ENCODE measurements around the gene AP2A2. TPM values are rescaled to one million over a fixed set of nuclear protein-coding genes. Genes with fewer than 3 reads are reported as not detected.

Gene AP2A2
- total RNA-seq, 1 donor from 2014 or later: 89.1 TPM

GRCh38 chr11:980438-981357, 55.0 kb downstream of the AP2A2 start:
- no peaks in the 10 kb centered on the region for H3K9me3 Mint-ChIP-seq
- no peak overlapping the region for H3K27ac Mint-ChIP-seq
- no peaks in the 10 kb centered on the region for H3K27me3 Mint-ChIP-seq (ENCODE audit: low read depth)
- peaks cover 23% of the 10 kb centered on the region for H3K36me3 Mint-ChIP-seq
- TF ChIP-seq, protein P1, sequence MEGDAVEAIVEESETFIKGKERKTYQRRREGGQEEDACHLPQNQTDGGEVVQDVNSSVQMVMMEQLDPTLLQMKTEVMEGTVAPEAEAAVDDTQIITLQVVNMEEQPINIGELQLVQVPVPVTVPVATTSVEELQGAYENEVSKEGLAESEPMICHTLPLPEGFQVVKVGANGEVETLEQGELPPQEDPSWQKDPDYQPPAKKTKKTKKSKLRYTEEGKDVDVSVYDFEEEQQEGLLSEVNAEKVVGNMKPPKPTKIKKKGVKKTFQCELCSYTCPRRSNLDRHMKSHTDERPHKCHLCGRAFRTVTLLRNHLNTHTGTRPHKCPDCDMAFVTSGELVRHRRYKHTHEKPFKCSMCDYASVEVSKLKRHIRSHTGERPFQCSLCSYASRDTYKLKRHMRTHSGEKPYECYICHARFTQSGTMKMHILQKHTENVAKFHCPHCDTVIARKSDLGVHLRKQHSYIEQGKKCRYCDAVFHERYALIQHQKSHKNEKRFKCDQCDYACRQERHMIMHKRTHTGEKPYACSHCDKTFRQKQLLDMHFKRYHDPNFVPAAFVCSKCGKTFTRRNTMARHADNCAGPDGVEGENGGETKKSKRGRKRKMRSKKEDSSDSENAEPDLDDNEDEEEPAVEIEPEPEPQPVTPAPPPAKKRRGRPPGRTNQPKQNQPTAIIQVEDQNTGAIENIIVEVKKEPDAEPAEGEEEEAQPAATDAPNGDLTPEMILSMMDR (IDR thresholded peaks at IDR 0.05; ENCODE audit: unreplicated experiment): no peak
- peaks cover 5% of the 10 kb centered on the region for H3K4me1 Mint-ChIP-seq
- no peak for DNase-seq (ENCODE audit: low spot score in 2 of 2, unreplicated experiment in 2 of 2)
- H3K4me3 Mint-ChIP-seq: no peak overlapping the region

DNA sequence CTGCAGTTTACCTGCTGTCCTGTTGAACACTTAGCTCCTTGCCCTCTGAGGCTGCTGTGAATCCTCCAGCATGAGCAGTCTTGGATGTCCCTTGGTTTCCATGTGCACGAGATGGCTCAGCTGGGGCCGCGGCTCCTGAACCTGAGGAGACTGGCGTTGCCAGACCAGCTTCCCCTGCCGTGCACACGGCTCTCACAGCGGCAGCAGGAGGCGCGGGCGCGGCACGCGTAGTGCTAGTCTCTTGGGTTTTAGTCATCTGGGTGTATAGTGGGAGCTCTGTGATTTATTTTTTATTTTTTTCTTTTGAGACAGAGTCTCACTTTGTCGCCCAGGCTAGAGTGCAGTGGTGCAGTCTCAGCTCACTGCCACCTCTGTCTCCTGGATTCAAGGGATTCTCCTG, 56.1 kb downstream of the AP2A2 start:
- Mint-ChIP-seq H3K9me3 (no peaks in the 10 kb centered on the region), H3K27ac (no peak overlapping the region), H3K4me1 (peaks cover 5% of the 10 kb centered on the region), H3K27me3 (ENCODE audit: low read depth) (no peaks in the 10 kb centered on the region), H3K4me3 (no peak overlapping the region), H3K36me3 (peaks cover 19% of the 10 kb centered on the region)
- TF ChIP-seq, protein P1 (IDR thresholded peaks at IDR 0.05; ENCODE audit: unreplicated experiment): no peak
- no peak for DNase-seq (ENCODE audit: low spot score in 2 of 2, unreplicated experiment in 2 of 2)

DNA sequence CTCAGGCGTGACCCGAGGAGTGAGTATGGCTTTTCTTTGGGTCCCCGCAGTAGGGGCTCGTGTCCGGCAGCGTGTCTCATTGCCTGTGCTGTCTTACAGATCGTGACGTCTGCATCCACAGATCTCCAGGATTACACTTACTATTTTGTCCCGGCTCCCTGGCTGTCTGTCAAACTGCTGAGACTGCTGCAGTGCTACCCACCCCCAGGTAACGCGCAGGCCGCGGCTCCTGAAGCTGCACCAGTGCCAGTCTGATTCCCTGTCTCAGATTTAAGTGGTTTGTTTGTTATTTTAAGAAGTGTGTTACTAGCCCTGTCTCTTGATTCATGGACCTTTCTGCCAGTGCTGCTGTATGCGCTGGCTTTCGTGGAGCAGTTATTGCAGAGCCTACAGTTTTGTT, 58.9 kb downstream of the AP2A2 start:
- H3K9me3 Mint-ChIP-seq: no peaks in the 10 kb centered on the region
- no peak overlapping the region for H3K27ac Mint-ChIP-seq
- peaks cover 5% of the 10 kb centered on the region for H3K4me1 Mint-ChIP-seq
- no peaks in the 10 kb centered on the region for H3K27me3 Mint-ChIP-seq (ENCODE audit: low read depth)
- H3K4me3 Mint-ChIP-seq: no peak overlapping the region
- no peak for DNase-seq (ENCODE audit: low spot score in 2 of 2, unreplicated experiment in 2 of 2)
- TF ChIP-seq, protein P1 (IDR thresholded peaks at IDR 0.05; ENCODE audit: unreplicated experiment): no peak
- H3K36me3 Mint-ChIP-seq: peaks cover 22% of the 10 kb centered on the region

- Mint-ChIP-seq H3K9me3 (no peaks in the 10 kb centered on the region), H3K4me3 (no peak overlapping the region), H3K4me1 (peaks cover 5% of the 10 kb centered on the region), H3K27me3 (ENCODE audit: low read depth) (no peaks in the 10 kb centered on the region), H3K27ac (no peak overlapping the region), H3K36me3 (peaks cover 22% of the 10 kb centered on the region)
- TF ChIP-seq, protein P1 (IDR thresholded peaks at IDR 0.05; ENCODE audit: unreplicated experiment): no peak
- DNase-seq (ENCODE audit: low spot score in 2 of 2, unreplicated experiment in 2 of 2): no peak
Observed at GRCh38 chr11:985406-985805, 59.7 kb downstream of the AP2A2 start.

GRCh38 chr11:985848-986247, 60.2 kb downstream of the AP2A2 start:
- Mint-ChIP-seq H3K36me3 (peaks cover 20% of the 10 kb centered on the region), H3K4me1 (peaks cover 5% of the 10 kb centered on the region), H3K4me3 (no peak overlapping the region), H3K27ac (no peak overlapping the region), H3K9me3 (no peaks in the 10 kb centered on the region), H3K27me3 (ENCODE audit: low read depth) (no peaks in the 10 kb centered on the region)
- DNase-seq (ENCODE audit: low spot score in 2 of 2, unreplicated experiment in 2 of 2): no peak
- TF ChIP-seq, protein P1 (IDR thresholded peaks at IDR 0.05; ENCODE audit: unreplicated experiment): no peak
